Coronary artery (tissue), 2 donors: ENCODE measurements around the gene PPIF.
"Not testable (repeated sequence)": the region's sequence is repeated elsewhere in the genome, so short reads cannot be mapped to it uniquely, and the experiment has no call there.

Experiments used
- DNase-seq: peaks from one replicate; pipeline ENCODE4 v3.0.0-alpha.2; 2017; ENCODE audit warnings: low spot score
- H3K27ac ChIP-seq, 2 donors: fragments of 200-600 bp; sonication (generic); one replicate each; pipeline ENCODE4 v1.5.1; 2016 to 2019
- H3K4me3 ChIP-seq: fragments of 200-600 bp; sonication (generic); 2 replicates; pipeline ENCODE4 v1.5.1; 2016; ENCODE audit warnings: mild to moderate bottlenecking, moderate library complexity
- TF ChIP-seq, protein P1 (sequence below): fragments of 200-600 bp; sonication (generic); IDR thresholded peaks from one replicate; pipeline ENCODE4 v1.5.1; 2019; ENCODE audit warnings: antibody characterized with exemption

Gene PPIF

DNA sequence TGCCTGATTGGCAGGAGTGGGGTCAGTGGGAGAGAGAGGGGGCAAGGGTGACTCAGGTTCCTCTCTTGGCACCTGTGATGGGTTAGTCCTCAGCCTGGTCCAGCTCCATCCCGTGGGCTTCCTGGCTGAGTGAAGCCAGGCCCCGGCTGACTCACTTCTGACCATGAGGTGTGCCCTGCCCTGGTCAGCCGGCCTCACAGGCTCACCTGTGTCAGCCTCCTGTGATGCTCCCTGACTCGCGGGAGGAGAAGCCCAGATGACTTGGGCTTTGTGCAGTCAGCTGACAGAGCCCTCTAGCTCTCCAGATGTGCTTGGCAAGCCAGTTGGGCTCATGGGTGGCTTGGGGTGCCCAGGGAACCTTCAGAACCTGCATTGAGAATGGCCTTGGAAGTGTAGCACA, 16.0 kb upstream of the PPIF start:
- TF ChIP-seq, protein P1, sequence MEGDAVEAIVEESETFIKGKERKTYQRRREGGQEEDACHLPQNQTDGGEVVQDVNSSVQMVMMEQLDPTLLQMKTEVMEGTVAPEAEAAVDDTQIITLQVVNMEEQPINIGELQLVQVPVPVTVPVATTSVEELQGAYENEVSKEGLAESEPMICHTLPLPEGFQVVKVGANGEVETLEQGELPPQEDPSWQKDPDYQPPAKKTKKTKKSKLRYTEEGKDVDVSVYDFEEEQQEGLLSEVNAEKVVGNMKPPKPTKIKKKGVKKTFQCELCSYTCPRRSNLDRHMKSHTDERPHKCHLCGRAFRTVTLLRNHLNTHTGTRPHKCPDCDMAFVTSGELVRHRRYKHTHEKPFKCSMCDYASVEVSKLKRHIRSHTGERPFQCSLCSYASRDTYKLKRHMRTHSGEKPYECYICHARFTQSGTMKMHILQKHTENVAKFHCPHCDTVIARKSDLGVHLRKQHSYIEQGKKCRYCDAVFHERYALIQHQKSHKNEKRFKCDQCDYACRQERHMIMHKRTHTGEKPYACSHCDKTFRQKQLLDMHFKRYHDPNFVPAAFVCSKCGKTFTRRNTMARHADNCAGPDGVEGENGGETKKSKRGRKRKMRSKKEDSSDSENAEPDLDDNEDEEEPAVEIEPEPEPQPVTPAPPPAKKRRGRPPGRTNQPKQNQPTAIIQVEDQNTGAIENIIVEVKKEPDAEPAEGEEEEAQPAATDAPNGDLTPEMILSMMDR, result no peak
- no peak overlapping the region for H3K4me3 ChIP-seq
- H3K27ac ChIP-seq, result no peak overlapping the region
- no peak for DNase-seq

GRCh38 chr10:79331709-79332108, 15.6 kb upstream of the PPIF start:
- TF ChIP-seq, protein P1, result no peak
- DNase-seq, result no peak
- no peak overlapping the region for H3K4me3 ChIP-seq
- H3K27ac ChIP-seq, result no peak overlapping the region

DNA sequence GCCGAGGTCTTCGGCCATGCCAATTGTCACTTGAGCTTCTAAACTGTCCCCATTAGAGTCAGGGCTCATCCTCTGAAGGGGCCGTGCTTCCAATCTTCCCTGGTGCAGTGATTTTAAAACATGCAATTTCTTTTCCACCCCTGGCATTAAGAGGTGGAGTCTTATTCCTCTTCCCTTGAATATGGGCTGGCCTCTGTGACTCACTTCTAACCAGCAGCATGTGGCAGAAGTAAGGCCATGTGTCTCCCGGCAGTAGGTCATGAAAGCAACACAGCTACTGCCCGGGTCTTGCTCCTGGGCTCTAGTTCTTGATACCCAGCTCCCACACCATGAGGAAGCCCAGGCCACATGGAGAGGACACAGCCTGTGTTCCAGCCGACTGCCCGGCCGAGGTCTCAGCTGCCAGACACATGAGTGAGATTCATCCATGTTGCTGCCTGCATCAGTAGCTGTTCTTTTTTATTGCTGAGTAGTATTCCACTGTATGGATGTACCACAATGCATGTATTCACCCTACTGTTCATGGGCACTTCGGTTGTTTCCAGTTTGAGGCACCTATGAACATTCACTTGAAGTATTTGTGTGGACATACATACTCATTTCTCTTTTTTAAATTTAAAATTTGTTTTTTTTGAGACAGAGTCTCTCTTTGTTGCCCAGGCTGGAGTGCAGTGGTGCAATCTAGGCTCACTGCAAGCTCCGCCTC, 14.5 kb upstream of the PPIF start:
- not testable (repeated sequence) for DNase-seq, H3K4me3 ChIP-seq, H3K27ac ChIP-seq

DNA sequence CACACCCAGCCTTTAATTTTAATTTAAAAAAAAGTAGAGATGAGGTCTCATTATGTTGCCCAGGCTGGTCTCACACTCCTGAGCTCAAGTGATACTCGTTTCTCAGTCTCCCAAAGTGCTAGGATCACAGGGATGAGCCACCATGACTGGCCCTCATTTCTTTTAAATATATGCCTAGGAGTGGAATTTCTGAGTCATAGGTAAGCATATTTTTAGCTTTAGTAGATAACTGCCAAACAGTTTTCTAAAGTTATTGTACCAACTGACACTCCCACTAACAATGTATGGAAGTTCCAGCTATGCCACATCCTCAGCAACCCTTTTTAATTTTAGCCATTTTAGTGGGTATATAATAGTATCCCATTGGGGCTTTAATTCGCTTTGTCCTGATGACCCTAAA, 13.8 kb upstream of the PPIF start:
- TF ChIP-seq, protein P1, result no peak
- no peak overlapping the region for H3K4me3 ChIP-seq
- DNase-seq, result no peak
- no peak overlapping the region for H3K27ac ChIP-seq

- H3K27ac ChIP-seq, result no peak overlapping the region
These were observed 12.7 kb upstream of the PPIF start for GRCh38 chr10:79334573-79334972.

GRCh38 chr10:79335094-79335469, 12.2 kb upstream of the PPIF start:
- no peak for DNase-seq
- TF ChIP-seq, protein P1, result no peak
- H3K27ac ChIP-seq, result no peak overlapping the region
- H3K4me3 ChIP-seq, result no peak overlapping the region

More at GRCh38 chr10:79334573-79334972, 12.7 kb upstream of the PPIF start:
- no peak overlapping the region for H3K4me3 ChIP-seq
- TF ChIP-seq, protein P1, result no peak
- no peak for DNase-seq

- Histone ChIP-seq H3K27ac (no peak overlapping the region), H3K4me3 (no peak overlapping the region)
- DNase-seq, result no peak
- TF ChIP-seq, protein P1, result no peak
These were observed 11.6 kb upstream of the PPIF start for GRCh38 chr10:79335470-79336235.
